GM06990 (cell line): ENCODE data around the gene IARS2.
"Not testable (repeated sequence)": the region's sequence is repeated elsewhere in the genome, so short reads cannot be mapped to it uniquely, and the experiment has no call there.

Experiments
- DNase-seq: peaks from one replicate; pipeline ENCODE4 v3.0.0-alpha.2; 2011; ENCODE audit not compliant: insufficient read length; ENCODE audit errors: extremely low read depth
- H3K27me3 ChIP-seq: replicated peaks from 2 replicates; pipeline ENCODE4 v1.6.0; 2011; ENCODE audit warnings: low read length; ENCODE audit not compliant: control insufficient read depth, insufficient read depth
- H3K36me3 ChIP-seq: 2 replicates; pipeline ENCODE4 v1.5.1; 2011; ENCODE audit warnings: low read length; ENCODE audit not compliant: control insufficient read depth, insufficient read depth
- H3K4me3 ChIP-seq: replicated peaks from 2 replicates; pipeline ENCODE4 v1.5.1; 2011; ENCODE audit warnings: low read depth, mild to moderate bottlenecking, control low read depth, low read length
- TF ChIP-seq, protein P1 (sequence below): IDR thresholded peaks from 2 replicates; pipeline ENCODE4 v1.5.1; 2011; ENCODE audit warnings: low read length, control low read depth, mild to moderate bottlenecking, inconsistent platforms; ENCODE audit not compliant: insufficient read depth, poor library complexity, severe bottlenecking

Gene IARS2

DNA sequence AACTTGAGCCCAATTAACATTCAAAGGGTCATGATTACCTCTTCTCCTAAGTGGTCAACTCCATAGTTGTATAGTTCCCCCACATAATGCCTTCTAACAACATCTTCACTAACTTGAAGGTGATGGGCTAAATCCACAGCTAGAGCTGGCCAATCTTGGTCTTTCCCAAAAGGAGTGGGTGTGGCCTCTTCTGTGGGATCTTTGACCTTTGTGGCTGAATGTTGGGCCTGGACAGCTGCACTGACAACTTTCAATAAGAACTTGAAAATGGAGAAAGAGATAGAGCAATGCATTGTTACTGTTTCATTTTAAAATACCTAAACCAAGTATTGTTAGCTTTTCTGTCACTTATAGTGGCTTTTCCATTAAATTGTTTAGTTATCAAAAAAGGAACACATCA is 59.2 kb downstream of the IARS2 start:
- TF ChIP-seq, protein P1, sequence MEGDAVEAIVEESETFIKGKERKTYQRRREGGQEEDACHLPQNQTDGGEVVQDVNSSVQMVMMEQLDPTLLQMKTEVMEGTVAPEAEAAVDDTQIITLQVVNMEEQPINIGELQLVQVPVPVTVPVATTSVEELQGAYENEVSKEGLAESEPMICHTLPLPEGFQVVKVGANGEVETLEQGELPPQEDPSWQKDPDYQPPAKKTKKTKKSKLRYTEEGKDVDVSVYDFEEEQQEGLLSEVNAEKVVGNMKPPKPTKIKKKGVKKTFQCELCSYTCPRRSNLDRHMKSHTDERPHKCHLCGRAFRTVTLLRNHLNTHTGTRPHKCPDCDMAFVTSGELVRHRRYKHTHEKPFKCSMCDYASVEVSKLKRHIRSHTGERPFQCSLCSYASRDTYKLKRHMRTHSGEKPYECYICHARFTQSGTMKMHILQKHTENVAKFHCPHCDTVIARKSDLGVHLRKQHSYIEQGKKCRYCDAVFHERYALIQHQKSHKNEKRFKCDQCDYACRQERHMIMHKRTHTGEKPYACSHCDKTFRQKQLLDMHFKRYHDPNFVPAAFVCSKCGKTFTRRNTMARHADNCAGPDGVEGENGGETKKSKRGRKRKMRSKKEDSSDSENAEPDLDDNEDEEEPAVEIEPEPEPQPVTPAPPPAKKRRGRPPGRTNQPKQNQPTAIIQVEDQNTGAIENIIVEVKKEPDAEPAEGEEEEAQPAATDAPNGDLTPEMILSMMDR: no peak
- Histone ChIP-seq H3K27me3 (no peaks in the 10 kb centered on the region), H3K4me3 (no peak overlapping the region), H3K36me3 (peaks cover 15% of the 10 kb centered on the region)
- DNase-seq: no peak

- H3K27me3 ChIP-seq: no peaks in the 10 kb centered on the region
- TF ChIP-seq, protein P1: no peak
- H3K36me3 ChIP-seq: peaks cover 15% of the 10 kb centered on the region
- DNase-seq: no peak
- H3K4me3 ChIP-seq: no peak overlapping the region
Observed at GRCh38 chr1:220156620-220157146, 62.8 kb downstream of the IARS2 start.

- H3K27me3 ChIP-seq: no peaks in the 10 kb centered on the region
- TF ChIP-seq, protein P1: no peak
- DNase-seq: no peak
- peaks cover 15% of the 10 kb centered on the region for H3K36me3 ChIP-seq
- no peak overlapping the region for H3K4me3 ChIP-seq
Observed at GRCh38 chr1:220157738-220158137, 63.8 kb downstream of the IARS2 start.

- not testable (repeated sequence) for DNase-seq, H3K27me3 ChIP-seq, H3K4me3 ChIP-seq
- H3K36me3 ChIP-seq: peaks cover 15% of the 10 kb centered on the region
Observed at GRCh38 chr1:220158530-220158929, 64.6 kb downstream of the IARS2 start.

GRCh38 chr1:220159041-220159440 is 65.1 kb downstream of the IARS2 start:
- DNase-seq: no peak
- Histone ChIP-seq H3K27me3 (no peaks in the 10 kb centered on the region), H3K36me3 (peaks cover 15% of the 10 kb centered on the region), H3K4me3 (no peak overlapping the region)
- TF ChIP-seq, protein P1: no peak

DNA sequence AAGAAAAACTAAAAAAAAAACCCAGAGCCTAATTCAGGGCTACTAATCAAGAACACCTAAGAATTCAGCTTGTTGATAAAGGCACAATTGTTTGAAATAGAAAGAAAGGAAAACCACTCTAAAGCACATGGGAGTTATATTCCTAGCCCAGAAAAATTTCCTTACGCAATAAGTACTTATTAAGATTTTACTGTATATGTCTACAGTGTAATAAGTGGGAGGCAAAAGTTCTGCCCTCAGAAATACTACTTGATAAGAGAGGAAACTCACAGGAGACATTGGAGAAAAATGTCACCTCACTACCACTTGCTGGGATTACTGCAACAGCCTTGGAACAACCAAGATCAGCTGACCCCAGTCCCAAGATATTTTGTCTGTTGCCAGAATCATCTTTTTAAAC is 66.1 kb downstream of the IARS2 start:
- Histone ChIP-seq H3K36me3 (peaks cover 12% of the 10 kb centered on the region), H3K27me3 (no peaks in the 10 kb centered on the region), H3K4me3 (no peak overlapping the region)
- TF ChIP-seq, protein P1: no peak
- DNase-seq: no peak
